ENCODE results near the gene TEKT1. TPM values are rescaled to one million over a fixed set of nuclear protein-coding genes. Genes with fewer than 3 reads are reported as not detected.
A peak's percentile ranks its signal among the peaks of the same experiment; 100 is the strongest.

TEKT1 gene
- total RNA-seq, 2 donors from 2014 or later, result not detected

- H3K27me3 Mint-ChIP-seq (ENCODE audit: insufficient read depth), result peaks cover 29% of the 10 kb centered on the region
- H3K9ac ChIP-seq (ENCODE audit: extremely low read depth, low read length, poor library complexity, severe bottlenecking), result peak overlapping the region; percentile 28
- peaks cover 56% of the 10 kb centered on the region for H3K4me1 Mint-ChIP-seq
- H3K27ac ChIP-seq (ENCODE audit: low read depth, low read length), result peak overlapping the region; percentile 15
- peaks cover 11% of the 10 kb centered on the region for H3K4me1 ChIP-seq (ENCODE audit: control insufficient read depth, insufficient read depth, low read length)
- no peaks in the 10 kb centered on the region for H3K9me3 ChIP-seq (ENCODE audit: control insufficient read depth, low read length)
- no peaks in the 10 kb centered on the region for H3K36me3 Mint-ChIP-seq (ENCODE audit: low read depth)
- no peaks in the 10 kb centered on the region for H3K9me3 Mint-ChIP-seq
- H3K36me3 ChIP-seq (ENCODE audit: control insufficient read depth, insufficient read depth, low read length), result no peaks in the 10 kb centered on the region
- peak overlapping the region; percentile 30 for H3K4me3 Mint-ChIP-seq
- H3K27me3 ChIP-seq (ENCODE audit: control insufficient read depth, insufficient read depth, low read length, poor library complexity, severe bottlenecking), result peaks cover 19% of the 10 kb centered on the region
- DNase-seq, result peak; percentile 62
- peak overlapping the region; percentile 16 for H3K4me3 ChIP-seq (ENCODE audit: low read length)
- WGBS, 2 experiments (ENCODE audit: insufficient coverage in 1 of 2, insufficient read length in 1 of 2), result 58 to 73% methylated on average over 8 to 10 of the region's 10 CpGs
- H3K27ac Mint-ChIP-seq, result peak overlapping the region; percentile 96
- TF ChIP-seq CTCF (conservative IDR thresholded peaks at IDR 0.05), result peak; percentile 49
Measured at GRCh38 chr17:6796017-6796886, 35.3 kb downstream of the TEKT1 start.

- H3K4me3 Mint-ChIP-seq, result no peak overlapping the region
- Histone ChIP-seq H3K9ac (ENCODE audit: extremely low read depth, low read length, poor library complexity, severe bottlenecking) (no peak overlapping the region), H3K4me1 (ENCODE audit: control insufficient read depth, insufficient read depth, low read length) (peaks cover 11% of the 10 kb centered on the region), H3K27me3 (ENCODE audit: control insufficient read depth, insufficient read depth, low read length, poor library complexity, severe bottlenecking) (peaks cover 40% of the 10 kb centered on the region), H3K4me3 (ENCODE audit: low read length) (no peak overlapping the region), H3K9me3 (ENCODE audit: control insufficient read depth, low read length) (no peaks in the 10 kb centered on the region), H3K36me3 (ENCODE audit: control insufficient read depth, insufficient read depth, low read length) (no peaks in the 10 kb centered on the region), H3K27ac (ENCODE audit: low read depth, low read length) (no peak overlapping the region)
- peaks cover 50% of the 10 kb centered on the region for H3K27me3 Mint-ChIP-seq (ENCODE audit: insufficient read depth)
- 82 to 89% methylated on average over 5 of the region's 5 CpGs for WGBS, 2 experiments (ENCODE audit: insufficient coverage in 1 of 2, insufficient read length in 1 of 2)
- DNase-seq, result no peak
- no peaks in the 10 kb centered on the region for H3K9me3 Mint-ChIP-seq
- TF ChIP-seq CTCF (conservative IDR thresholded peaks at IDR 0.05), result no peak
- peaks cover 40% of the 10 kb centered on the region for H3K4me1 Mint-ChIP-seq
- no peaks in the 10 kb centered on the region for H3K36me3 Mint-ChIP-seq (ENCODE audit: low read depth)
- no peak overlapping the region for H3K27ac Mint-ChIP-seq
Measured at GRCh38 chr17:6793748-6794493, 37.6 kb downstream of the TEKT1 start.

- no peak overlapping the region for H3K4me3 Mint-ChIP-seq
- TF ChIP-seq CTCF (conservative IDR thresholded peaks at IDR 0.05), result no peak
Measured at GRCh38 chr17:6789146-6789545, 42.4 kb downstream of the TEKT1 start.

More at GRCh38 chr17:6789146-6789545, 42.4 kb downstream of the TEKT1 start:
- H3K9me3 ChIP-seq (ENCODE audit: control insufficient read depth, low read length), result no peaks in the 10 kb centered on the region
- H3K9me3 Mint-ChIP-seq, result no peaks in the 10 kb centered on the region
- no peak for DNase-seq
- H3K36me3 Mint-ChIP-seq (ENCODE audit: low read depth), result no peaks in the 10 kb centered on the region
- no peak overlapping the region for H3K4me3 ChIP-seq (ENCODE audit: low read length)
- 80 to 93% methylated on average over 1 to 4 of the region's 4 CpGs for WGBS, 2 experiments (ENCODE audit: insufficient coverage in 1 of 2, insufficient read length in 1 of 2)
- H3K4me1 Mint-ChIP-seq, result peaks cover 5% of the 10 kb centered on the region
- H3K36me3 ChIP-seq (ENCODE audit: control insufficient read depth, insufficient read depth, low read length), result no peaks in the 10 kb centered on the region
- peaks cover 57% of the 10 kb centered on the region for H3K27me3 ChIP-seq (ENCODE audit: control insufficient read depth, insufficient read depth, low read length, poor library complexity, severe bottlenecking)
- H3K4me1 ChIP-seq (ENCODE audit: control insufficient read depth, insufficient read depth, low read length), result no peaks in the 10 kb centered on the region
- H3K27ac ChIP-seq (ENCODE audit: low read depth, low read length), result no peak overlapping the region
- no peak overlapping the region for H3K9ac ChIP-seq (ENCODE audit: extremely low read depth, low read length, poor library complexity, severe bottlenecking)
- H3K27ac Mint-ChIP-seq, result no peak overlapping the region
- peaks cover 77% of the 10 kb centered on the region for H3K27me3 Mint-ChIP-seq (ENCODE audit: insufficient read depth)

All from endodermal cell (in vitro differentiated cells).